ENCODE measurements around the gene TNIK. TPM values are rescaled to one million over a fixed set of nuclear protein-coding genes. Genes with fewer than 3 reads are reported as not detected.

Gene TNIK
- total RNA-seq, 1 experiment from 2014 or later = 7.0 TPM

DNA sequence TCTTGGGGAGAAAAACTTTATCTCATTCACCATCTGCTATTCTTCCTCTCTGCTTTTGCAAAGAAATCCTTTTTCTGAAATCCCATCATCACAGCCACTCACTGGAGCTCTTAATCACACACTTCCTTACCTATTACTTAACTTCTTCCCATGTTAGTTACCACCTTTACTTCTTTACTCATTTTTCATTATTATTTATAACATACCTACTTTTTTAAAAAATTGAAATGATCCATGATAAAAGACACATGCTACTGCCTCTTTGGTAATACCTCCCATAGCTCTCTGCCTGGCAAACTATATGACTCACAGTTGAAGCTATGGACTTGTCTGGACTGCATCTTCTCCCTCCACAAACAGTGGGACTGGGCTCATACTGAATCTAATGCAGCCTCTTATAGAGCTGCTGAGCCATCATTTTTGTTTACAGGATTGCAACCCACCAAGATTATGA, 150.3 kb downstream of the TNIK start:
- no peaks in the 10 kb centered on the region for H3K79me2 ChIP-seq (ENCODE audit: low read length)
- H3K27ac ChIP-seq (ENCODE audit: low read length) = no peak overlapping the region
- DNase-seq = peak; percentile 36
- peak; percentile 80 for ATAC-seq
- H3K9me2 ChIP-seq (replicated peaks; ENCODE audit: low read length) = no peaks in the 10 kb centered on the region
- TF ChIP-seq EZH2phosphoT487 (IDR thresholded peaks at IDR 0.05; ENCODE audit: borderline replicate concordance, low read length) = no peak
- TF ChIP-seq CTCF (conservative IDR thresholded peaks at IDR 0.05; ENCODE audit: low read depth, low read length) = no peak
- TF ChIP-seq EZH2 (IDR thresholded peaks at IDR 0.05; ENCODE audit: low read length, unreplicated experiment) = no peak
- no peaks in the 10 kb centered on the region for H3K27me3 ChIP-seq (ENCODE audit: low read length)
- BruUV-seq (replicated peaks) = no TSS peak
- H3K4me2 ChIP-seq (ENCODE audit: low read length) = no peak overlapping the region
- H3K4me1 ChIP-seq (ENCODE audit: insufficient read depth, low read length) = no peaks in the 10 kb centered on the region
- POLR2A ChIA-PET (ENCODE audit: unreplicated experiment) = no interaction called here
- H2AFZ ChIP-seq (ENCODE audit: low read length) = no peak overlapping the region
- no peak overlapping the region for H3K9ac ChIP-seq (ENCODE audit: low read length)
- H3K36me3 ChIP-seq (ENCODE audit: low read depth, low read length) = no peaks in the 10 kb centered on the region
- CTCF ChIA-PET = no interaction called here
- intact Hi-C loops (cut with micrococcal nuclease) = no loop called here
- no peaks in the 10 kb centered on the region for H3F3A ChIP-seq (ENCODE audit: low read length, unreplicated experiment)
- no peaks in the 10 kb centered on the region for H4K20me1 ChIP-seq (ENCODE audit: low read length)
- no peaks in the 10 kb centered on the region for H3K9me3 ChIP-seq (ENCODE audit: low read length)
- H3K4me3 ChIP-seq (ENCODE audit: low read length) = no peak overlapping the region

DNA sequence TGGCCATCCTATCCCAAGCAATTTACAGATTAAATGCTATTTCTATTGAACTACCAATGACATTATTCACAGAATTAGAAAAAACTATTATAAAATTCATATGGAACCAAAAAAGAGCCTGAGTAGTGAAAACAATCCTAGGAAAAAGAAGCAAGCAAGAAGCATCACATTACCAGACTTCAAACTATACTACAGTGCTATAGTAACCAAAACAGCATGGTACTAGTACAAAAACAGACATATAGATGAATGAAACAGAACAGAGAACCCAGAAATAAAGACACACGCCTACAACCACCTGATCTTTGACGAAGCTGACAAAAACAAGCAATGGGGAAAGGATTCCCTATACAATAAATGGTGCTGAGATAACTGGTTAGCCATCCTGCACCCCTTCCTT, 152.2 kb downstream of the TNIK start:
- ChIA-PET POLR2A (ENCODE audit: unreplicated experiment) (interaction anchor here (0.7 kb wide), 1 partner anchor 40 kb away, joined by 5 read pairs; no protein-coding TSS in a partner anchor), CTCF (no interaction called here)
- no peaks in the 10 kb centered on the region for H3K9me2 ChIP-seq (replicated peaks; ENCODE audit: low read length)
- no TSS peak for BruUV-seq (replicated peaks)
- H3K27ac ChIP-seq (ENCODE audit: low read length) = no peak overlapping the region
- no peaks in the 10 kb centered on the region for H4K20me1 ChIP-seq (ENCODE audit: low read length)
- H2AFZ ChIP-seq (ENCODE audit: low read length) = no peak overlapping the region
- H3K9ac ChIP-seq (ENCODE audit: low read length) = no peak overlapping the region
- DNase-seq (no peak), ATAC-seq (no peak)
- H3K4me3 ChIP-seq (ENCODE audit: low read length) = no peak overlapping the region
- H3K36me3 ChIP-seq (ENCODE audit: low read depth, low read length) = no peaks in the 10 kb centered on the region
- H3K4me1 ChIP-seq (ENCODE audit: insufficient read depth, low read length) = no peaks in the 10 kb centered on the region
- H3K9me3 ChIP-seq (ENCODE audit: low read length) = no peaks in the 10 kb centered on the region
- H3K79me2 ChIP-seq (ENCODE audit: low read length) = no peaks in the 10 kb centered on the region
- no peaks in the 10 kb centered on the region for H3F3A ChIP-seq (ENCODE audit: low read length, unreplicated experiment)
- intact Hi-C loops (cut with micrococcal nuclease) = no loop called here
- H3K4me2 ChIP-seq (ENCODE audit: low read length) = no peak overlapping the region
- no peaks in the 10 kb centered on the region for H3K27me3 ChIP-seq (ENCODE audit: low read length)
- no peak for TF ChIP-seq EZH2phosphoT487 (IDR thresholded peaks at IDR 0.05; ENCODE audit: borderline replicate concordance, low read length)
- no peak for TF ChIP-seq CTCF (conservative IDR thresholded peaks at IDR 0.05; ENCODE audit: low read depth, low read length)
- TF ChIP-seq EZH2 (IDR thresholded peaks at IDR 0.05; ENCODE audit: low read length, unreplicated experiment) = no peak

DNA sequence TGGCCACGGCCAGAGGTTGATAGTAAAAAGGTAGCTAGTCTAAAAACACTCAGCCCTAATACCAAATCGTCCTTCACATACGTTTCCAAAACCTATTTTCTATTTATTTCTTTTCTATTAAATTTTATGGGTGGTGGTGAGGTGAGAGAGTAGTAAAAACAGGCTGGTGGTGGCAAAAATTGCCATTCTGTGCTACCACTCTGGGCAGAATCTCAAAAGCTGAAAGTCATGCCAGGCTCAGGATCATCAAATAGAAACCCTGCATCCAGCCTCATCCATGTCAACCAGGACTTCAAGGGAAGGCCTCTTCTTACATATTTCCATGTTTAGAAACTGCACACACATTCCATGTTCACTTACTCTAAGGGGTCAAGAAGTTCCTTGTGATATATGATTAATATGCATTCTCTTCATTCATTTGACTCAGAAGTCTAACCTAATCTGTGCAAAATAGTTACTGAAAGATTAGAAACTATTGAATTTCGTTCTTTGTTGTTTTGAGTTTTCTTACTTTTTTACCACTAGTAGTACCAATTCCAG, 153.1 kb downstream of the TNIK start:
- intact Hi-C loops (cut with micrococcal nuclease) = no loop called here
- no TSS peak for BruUV-seq (replicated peaks)
- Histone ChIP-seq H3K27ac (ENCODE audit: low read length) (no peak overlapping the region), H3K4me1 (ENCODE audit: insufficient read depth, low read length) (no peaks in the 10 kb centered on the region), H3K4me3 (ENCODE audit: low read length) (no peak overlapping the region), H3K27me3 (ENCODE audit: low read length) (no peaks in the 10 kb centered on the region), H3K9me2 (replicated peaks; ENCODE audit: low read length) (no peaks in the 10 kb centered on the region), H3K4me2 (ENCODE audit: low read length) (no peak overlapping the region), H4K20me1 (ENCODE audit: low read length) (no peaks in the 10 kb centered on the region), H3K79me2 (ENCODE audit: low read length) (no peaks in the 10 kb centered on the region), H3K9me3 (ENCODE audit: low read length) (no peaks in the 10 kb centered on the region), H3F3A (ENCODE audit: low read length, unreplicated experiment) (no peaks in the 10 kb centered on the region), H3K36me3 (ENCODE audit: low read depth, low read length) (no peaks in the 10 kb centered on the region), H2AFZ (ENCODE audit: low read length) (no peak overlapping the region), H3K9ac (ENCODE audit: low read length) (no peak overlapping the region)
- CTCF ChIA-PET = no interaction called here
- POLR2A ChIA-PET (ENCODE audit: unreplicated experiment) = no interaction called here
- ATAC-seq = no peak
- TF ChIP-seq EZH2 (IDR thresholded peaks at IDR 0.05; ENCODE audit: low read length, unreplicated experiment) (no peak), CTCF (conservative IDR thresholded peaks at IDR 0.05; ENCODE audit: low read depth, low read length) (no peak), EZH2phosphoT487 (IDR thresholded peaks at IDR 0.05; ENCODE audit: borderline replicate concordance, low read length) (no peak)
- no peak for DNase-seq
